K562 (cell line): ENCODE measurements around the gene YPEL1. TPM values are rescaled to one million over a fixed set of nuclear protein-coding genes. Genes with fewer than 3 reads are reported as not detected.

Experiments
- CBFB ChIP-seq: sonication (generic); formaldehyde crosslinking; IDR thresholded peaks from 2 replicates; pipeline ENCODE4 v1.4.0; 2020; ENCODE audit warnings: mild to moderate bottlenecking, missing genetic modification reagents
- FOXP1 ChIP-seq: sonication (generic); formaldehyde crosslinking; IDR thresholded peaks from 2 replicates; pipeline ENCODE4 v1.8.0; 2022; ENCODE audit warnings: mild to moderate bottlenecking, missing genetic modification reagents
- SPI1 ChIP-seq: IDR thresholded peaks from 2 replicates; pipeline ENCODE4 v1.6.1; 2011; ENCODE audit warnings: low read depth, low read length, control low read depth, borderline replicate concordance
- TARDBP ChIP-seq: fragments of 450-650 bp; IDR thresholded peaks from 2 replicates; pipeline ENCODE4 v1.6.1; 2016
- TBP ChIP-seq: optimal IDR thresholded peaks from 2 replicates; pipeline ENCODE3; 2011; ENCODE audit warnings: low read depth, low read length, improper control_type of control experiment
- U2AF2 ChIP-seq: fragments of 200-400 bp; formaldehyde crosslinking; optimal IDR thresholded peaks from 2 replicates; pipeline ENCODE3; 2017; ENCODE audit warnings: low read depth, mild to moderate bottlenecking, low read length
- YY1 ChIP-seq, 3 experiments: IDR thresholded peaks; 2 replicates each; pipeline ENCODE4 v1.6.1; 2011; ENCODE audit warnings: low read length in 2 of 3, mild to moderate bottlenecking in 2 of 3, moderate library complexity in 2 of 3, borderline replicate concordance in 1 of 3, control low read depth in 1 of 3, low read depth in 1 of 3; ENCODE audit not compliant: insufficient read depth in 3 of 3, insufficient replicate concordance in 2 of 3, control insufficient read depth in 1 of 3, insufficient read length in 1 of 3; ENCODE audit errors: extremely low read depth in 1 of 3
- polyA plus RNA-seq, 8 experiments: library from polyadenylated mRNA; depleted of rRNA in 4 of 8; stranded (reverse) in 5 of 8; unstranded in 3 of 8; fragments of >200 nt; fragmentation: Nextera tagmentation in 2 of 8; fragmentation: Illumina TruSeq in 1 of 8; extraction: Ambion mirVana in 2 of 8; extraction: Trizol in 1 of 8; gene quantifications; 2 replicates each; pipeline versions ENCODE4 v1.2.1 to v1.2.3, GENCODE V29; 2011 to 2014; ENCODE audit warnings: inconsistent platforms in 1 of 8, missing spikeins in 1 of 8
- total RNA-seq, 7 experiments: library from RNA; depleted of rRNA in 6 of 7; stranded (reverse); fragments of >200 nt in 6 of 7; fragmentation: Illumina TruSeq in 2 of 7; extraction: Trizol in 2 of 7; gene quantifications; 2 replicates each; pipeline versions ENCODE4 v1.2.1 to v1.2.3, GENCODE V29; 2011 to 2021; ENCODE audit warnings: low replicate concordance in 1 of 7
- TF ChIP-seq, protein P1 (sequence below): sonication (generic); formaldehyde crosslinking; IDR thresholded peaks from 2 replicates; pipeline ENCODE4 v1.8.1; 2023; ENCODE audit warnings: mild to moderate bottlenecking, missing genetic modification reagents

Gene YPEL1
- total and polyA plus RNA-seq, 9 of the 15 experiments (the other 6 are each of a cell fraction or from before 2014, with no cell fraction given): 0.07 to 2.2 (median 0.46) TPM

DNA sequence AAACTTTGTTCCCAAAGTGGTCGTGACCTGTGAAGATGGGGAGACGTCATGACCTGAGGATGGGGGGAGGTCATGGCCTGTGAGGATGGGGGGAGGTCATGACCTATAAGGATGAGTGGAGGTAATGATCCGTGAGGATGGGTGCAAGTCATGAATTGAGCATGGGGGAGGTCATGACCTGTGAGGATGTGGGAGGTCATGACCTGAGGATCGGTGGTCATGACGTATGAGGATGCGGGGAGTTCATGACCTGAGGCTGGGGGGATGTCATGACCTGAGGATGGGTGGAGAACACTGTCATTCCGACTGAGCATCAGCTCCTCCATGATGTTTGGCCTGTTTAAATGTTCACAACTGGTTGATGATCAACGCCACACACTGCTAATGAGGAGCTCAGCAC is 25.9 kb downstream of the YPEL1 start (continued):
- TF ChIP-seq TBP: peak; percentile 6
- TF ChIP-seq SPI1: no peak
- no peak for TF ChIP-seq YY1 (IDR thresholded peaks at IDR 0.05; ENCODE audit: borderline replicate concordance in 1 of 3, control insufficient read depth in 1 of 3, extremely low read depth in 1 of 3, insufficient read depth in 3 of 3, insufficient read length in 1 of 3, insufficient replicate concordance in 2 of 3, low read depth in 1 of 3, low read length in 2 of 3)
- no peak for TF ChIP-seq FOXP1 (CRISPR knock-in tag)
- TF ChIP-seq TARDBP: no peak
- TF ChIP-seq CBFB (CRISPR knock-in tag): no peak
- TF ChIP-seq, protein P1, sequence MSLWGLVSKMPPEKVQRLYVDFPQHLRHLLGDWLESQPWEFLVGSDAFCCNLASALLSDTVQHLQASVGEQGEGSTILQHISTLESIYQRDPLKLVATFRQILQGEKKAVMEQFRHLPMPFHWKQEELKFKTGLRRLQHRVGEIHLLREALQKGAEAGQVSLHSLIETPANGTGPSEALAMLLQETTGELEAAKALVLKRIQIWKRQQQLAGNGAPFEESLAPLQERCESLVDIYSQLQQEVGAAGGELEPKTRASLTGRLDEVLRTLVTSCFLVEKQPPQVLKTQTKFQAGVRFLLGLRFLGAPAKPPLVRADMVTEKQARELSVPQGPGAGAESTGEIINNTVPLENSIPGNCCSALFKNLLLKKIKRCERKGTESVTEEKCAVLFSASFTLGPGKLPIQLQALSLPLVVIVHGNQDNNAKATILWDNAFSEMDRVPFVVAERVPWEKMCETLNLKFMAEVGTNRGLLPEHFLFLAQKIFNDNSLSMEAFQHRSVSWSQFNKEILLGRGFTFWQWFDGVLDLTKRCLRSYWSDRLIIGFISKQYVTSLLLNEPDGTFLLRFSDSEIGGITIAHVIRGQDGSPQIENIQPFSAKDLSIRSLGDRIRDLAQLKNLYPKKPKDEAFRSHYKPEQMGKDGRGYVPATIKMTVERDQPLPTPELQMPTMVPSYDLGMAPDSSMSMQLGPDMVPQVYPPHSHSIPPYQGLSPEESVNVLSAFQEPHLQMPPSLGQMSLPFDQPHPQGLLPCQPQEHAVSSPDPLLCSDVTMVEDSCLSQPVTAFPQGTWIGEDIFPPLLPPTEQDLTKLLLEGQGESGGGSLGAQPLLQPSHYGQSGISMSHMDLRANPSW (CRISPR knock-in tag): no peak; the same call in 1 of the 2 replicates
- no peak for TF ChIP-seq U2AF2
